ENCODE measurements around the gene PRRC2A. TPM values are rescaled to one million over a fixed set of nuclear protein-coding genes. Genes with fewer than 3 reads are reported as not detected.

Gene PRRC2A
- total RNA-seq, 1 donor: 49.4 TPM

Small RNAs within 50 kb of the gene (small RNA-seq; reads per million reads assigned to genes)
- 0.23 reads per million for gene MIR6832
- gene RF00019: not detected
- 43.8 reads per million, percentile 97 among the genes with 10 or more reads in this experiment for gene SNORA38
- gene UQCRHP1: not detected

Other genes with a start within 250 kb of the PRRC2A start
- 12.6 and 15.9 TPM in 2 replicates for gene MICA, start 217.1 kb upstream of the PRRC2A start, total RNA-seq
- gene MICB, start 122.6 kb upstream of the PRRC2A start, total RNA-seq: 6.5 and 8.6 TPM in 2 replicates
- not detected in 2 replicates for gene MCCD1, start 91.8 kb upstream of the PRRC2A start, total RNA-seq
- gene DDX39B, start 78.7 kb upstream of the PRRC2A start, total RNA-seq: 262 and 345 TPM in 2 replicates
- 3.4 and 3.5 TPM in 2 replicates for gene ATP6V1G2, start 74.1 kb upstream of the PRRC2A start, total RNA-seq
- gene NFKBIL1, start 73.1 kb upstream of the PRRC2A start, total RNA-seq: 22.9 and 26.5 TPM in 2 replicates
- not detected in 2 replicates for gene LTA, start 48.4 kb upstream of the PRRC2A start, total RNA-seq
- gene TNF, start 45.1 kb upstream of the PRRC2A start, total RNA-seq: not detected in 2 replicates
- gene LTB, start 38.3 kb upstream of the PRRC2A start, total RNA-seq: not detected in 2 replicates
- gene LST1, start 34.4 kb upstream of the PRRC2A start, total RNA-seq: not detected in 2 replicates
- gene NCR3, start 27.7 kb upstream of the PRRC2A start, total RNA-seq: not detected in 2 replicates
- gene AIF1, start 5.5 kb upstream of the PRRC2A start, total RNA-seq: not detected in 2 replicates
- gene BAG6, start 31.9 kb downstream of the PRRC2A start, total RNA-seq: 127 and 138 TPM in 2 replicates
- 2.0 and 2.2 TPM in 2 replicates for gene APOM, start 35.2 kb downstream of the PRRC2A start, total RNA-seq
- 15.2 and 19.5 TPM in 2 replicates for gene C6orf47, start 40.1 kb downstream of the PRRC2A start, total RNA-seq
- 17.0 and 17.1 TPM in 2 replicates for gene GPANK1, start 44.3 kb downstream of the PRRC2A start, total RNA-seq
- gene CSNK2B, start 45.4 kb downstream of the PRRC2A start, total RNA-seq: 118 and 149 TPM in 2 replicates
- 4.2 and 4.8 TPM in 2 replicates for gene LY6G5B, start 49.3 kb downstream of the PRRC2A start, total RNA-seq
- gene LY6G5C, start 60.4 kb downstream of the PRRC2A start, total RNA-seq: 0.26 and 0.65 TPM in 2 replicates
- 29.9 and 35.3 TPM in 2 replicates for gene ABHD16A, start 82.6 kb downstream of the PRRC2A start, total RNA-seq
- gene LY6G6F, start 86.2 kb downstream of the PRRC2A start, total RNA-seq: not detected in 2 replicates
- gene LY6G6D, start 94.6 kb downstream of the PRRC2A start, total RNA-seq: not detected in 2 replicates
- gene LY6G6C, start 101.0 kb downstream of the PRRC2A start, total RNA-seq: not detected in 2 replicates
- not detected in 2 replicates for gene MPIG6B, start 102.7 kb downstream of the PRRC2A start, total RNA-seq
- 76.2 and 84.3 TPM in 2 replicates for gene DDAH2, start 108.6 kb downstream of the PRRC2A start, total RNA-seq
- gene CLIC1, start 115.8 kb downstream of the PRRC2A start, total RNA-seq: 597 and 600 TPM in 2 replicates
- gene MSH5, start 119.3 kb downstream of the PRRC2A start, total RNA-seq: 10.7 and 12.3 TPM in 2 replicates
- 0.54 and 1.4 TPM in 2 replicates for gene SAPCD1, start 141.9 kb downstream of the PRRC2A start, total RNA-seq
- 1.0 and 1.9 TPM in 2 replicates for gene VWA7, start 156.6 kb downstream of the PRRC2A start, total RNA-seq
- gene VARS1, start 175.0 kb downstream of the PRRC2A start, total RNA-seq: 38.3 and 45.2 TPM in 2 replicates
- 28.3 and 32.4 TPM in 2 replicates for gene LSM2, start 186.3 kb downstream of the PRRC2A start, total RNA-seq
- gene HSPA1L, start 194.6 kb downstream of the PRRC2A start, total RNA-seq: 1.0 and 1.4 TPM in 2 replicates
- gene HSPA1A, start 194.8 kb downstream of the PRRC2A start, total RNA-seq: 91.1 and 137 TPM in 2 replicates
- 123 and 152 TPM in 2 replicates for gene HSPA1B, start 207.0 kb downstream of the PRRC2A start, total RNA-seq
- gene NEU1, start 242.1 kb downstream of the PRRC2A start, total RNA-seq: 48.6 and 57.6 TPM in 2 replicates